KMS-11 (cell line): ENCODE data around the gene ABCC2.

Experiments used
- H2AFZ ChIP-seq: fragments of 200-600 bp; sonication (generic); 2 replicates; pipeline ENCODE4 v1.6.1; 2016; ENCODE audit warnings: antibody characterized with exemption, mixed run types, low read depth
- H3K27ac ChIP-seq: fragments of 200-600 bp; sonication (generic); 2 replicates; pipeline ENCODE4 v1.6.1; 2016; ENCODE audit warnings: mild to moderate bottlenecking, mixed run types
- H3K27me3 ChIP-seq: fragments of 200-600 bp; sonication (generic); 2 replicates; pipeline ENCODE4 v1.6.1; 2017; ENCODE audit warnings: mild to moderate bottlenecking, low read depth, mixed run types, moderate library complexity; ENCODE audit not compliant: insufficient read depth
- H3K36me3 ChIP-seq: fragments of 200-600 bp; sonication (generic); 2 replicates; pipeline ENCODE4 v1.6.1; 2017; ENCODE audit warnings: mild to moderate bottlenecking, mixed run types; ENCODE audit not compliant: insufficient read depth
- H3K4me1 ChIP-seq: fragments of 200-600 bp; sonication (generic); 2 replicates; pipeline ENCODE4 v1.6.1; 2016; ENCODE audit warnings: mild to moderate bottlenecking, low read depth, mixed run types; ENCODE audit not compliant: poor library complexity, severe bottlenecking
- H3K4me2 ChIP-seq: fragments of 200-600 bp; sonication (generic); 2 replicates; pipeline ENCODE4 v1.7.0; 2016; ENCODE audit warnings: mild to moderate bottlenecking, mixed run types
- H3K4me3 ChIP-seq: fragments of 200-600 bp; sonication (generic); IDR thresholded peaks from 2 replicates; pipeline ENCODE4 v1.6.1; 2017; ENCODE audit warnings: low read depth, low read length, mixed read lengths; ENCODE audit not compliant: insufficient read depth
- H3K79me2 ChIP-seq: fragments of 200-600 bp; sonication (generic); 2 replicates; pipeline ENCODE4 v1.6.1; 2016; ENCODE audit warnings: low read depth, mixed run types; ENCODE audit not compliant: insufficient read depth
- H3K9ac ChIP-seq: fragments of 200-600 bp; sonication (generic); 2 replicates; pipeline ENCODE4 v1.6.1; 2016; ENCODE audit warnings: mild to moderate bottlenecking, mixed run types
- H4K20me1 ChIP-seq: fragments of 200-600 bp; sonication (generic); 2 replicates; pipeline ENCODE4 v1.6.1; 2016; ENCODE audit warnings: mild to moderate bottlenecking, mixed run types; ENCODE audit not compliant: insufficient read depth
- TF ChIP-seq, protein P1 (sequence below): fragments of 200-600 bp; sonication (generic); conservative IDR thresholded peaks from 2 replicates; pipeline ENCODE4 v1.6.1; 2017; ENCODE audit warnings: low read depth, mild to moderate bottlenecking, antibody characterized with exemption, low read length, moderate library complexity, mixed read lengths

Gene ABCC2

GRCh38 chr10:99845837-99846382, 63.5 kb downstream of the ABCC2 start:
- Histone ChIP-seq H3K4me2 (no peak overlapping the region), H3K79me2 (no peaks in the 10 kb centered on the region), H3K27me3 (no peaks in the 10 kb centered on the region), H3K9ac (no peak overlapping the region), H3K4me1 (no peaks in the 10 kb centered on the region), H3K36me3 (no peaks in the 10 kb centered on the region), H4K20me1 (no peaks in the 10 kb centered on the region), H2AFZ (no peak overlapping the region), H3K4me3 (no peak overlapping the region), H3K27ac (no peak overlapping the region)
- TF ChIP-seq, protein P1, sequence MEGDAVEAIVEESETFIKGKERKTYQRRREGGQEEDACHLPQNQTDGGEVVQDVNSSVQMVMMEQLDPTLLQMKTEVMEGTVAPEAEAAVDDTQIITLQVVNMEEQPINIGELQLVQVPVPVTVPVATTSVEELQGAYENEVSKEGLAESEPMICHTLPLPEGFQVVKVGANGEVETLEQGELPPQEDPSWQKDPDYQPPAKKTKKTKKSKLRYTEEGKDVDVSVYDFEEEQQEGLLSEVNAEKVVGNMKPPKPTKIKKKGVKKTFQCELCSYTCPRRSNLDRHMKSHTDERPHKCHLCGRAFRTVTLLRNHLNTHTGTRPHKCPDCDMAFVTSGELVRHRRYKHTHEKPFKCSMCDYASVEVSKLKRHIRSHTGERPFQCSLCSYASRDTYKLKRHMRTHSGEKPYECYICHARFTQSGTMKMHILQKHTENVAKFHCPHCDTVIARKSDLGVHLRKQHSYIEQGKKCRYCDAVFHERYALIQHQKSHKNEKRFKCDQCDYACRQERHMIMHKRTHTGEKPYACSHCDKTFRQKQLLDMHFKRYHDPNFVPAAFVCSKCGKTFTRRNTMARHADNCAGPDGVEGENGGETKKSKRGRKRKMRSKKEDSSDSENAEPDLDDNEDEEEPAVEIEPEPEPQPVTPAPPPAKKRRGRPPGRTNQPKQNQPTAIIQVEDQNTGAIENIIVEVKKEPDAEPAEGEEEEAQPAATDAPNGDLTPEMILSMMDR: peak; percentile 95

DNA sequence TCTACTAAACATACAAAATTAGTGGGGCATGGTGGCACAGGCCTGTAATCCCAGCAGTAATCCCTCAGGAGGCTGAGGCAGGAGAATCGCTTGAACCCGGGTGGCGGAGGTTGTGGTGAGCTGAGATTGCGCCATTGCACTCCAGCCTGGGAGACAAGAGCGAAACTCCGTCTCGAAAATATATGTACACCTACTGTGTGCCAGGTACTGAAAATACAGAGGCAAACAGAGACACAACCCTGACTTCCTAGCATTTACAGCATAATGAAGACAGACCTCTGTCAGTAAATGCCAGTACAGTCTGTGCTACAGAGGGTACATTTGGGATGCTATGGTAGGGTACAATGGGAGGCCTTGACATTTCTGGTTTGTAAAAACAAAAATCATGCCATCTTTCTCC, 66.6 kb downstream of the ABCC2 start:
- Histone ChIP-seq H3K9ac (no peak overlapping the region), H3K36me3 (no peaks in the 10 kb centered on the region), H3K4me1 (no peaks in the 10 kb centered on the region)

GRCh38 chr10:99849536-99849935, 67.1 kb downstream of the ABCC2 start:
- no peak overlapping the region for H3K27ac ChIP-seq
- no peak overlapping the region for H3K4me2 ChIP-seq
- H2AFZ ChIP-seq: no peak overlapping the region
- no peaks in the 10 kb centered on the region for H3K36me3 ChIP-seq
- TF ChIP-seq, protein P1: no peak
- no peaks in the 10 kb centered on the region for H3K27me3 ChIP-seq
- H3K4me3 ChIP-seq: no peak overlapping the region
- H3K4me1 ChIP-seq: no peaks in the 10 kb centered on the region
- no peaks in the 10 kb centered on the region for H3K79me2 ChIP-seq
- H4K20me1 ChIP-seq: no peaks in the 10 kb centered on the region
- no peak overlapping the region for H3K9ac ChIP-seq

More for the DNA sequence above, 66.6 kb downstream of the ABCC2 start:
- TF ChIP-seq, protein P1: no peak
- Histone ChIP-seq H3K79me2 (no peaks in the 10 kb centered on the region), H4K20me1 (no peaks in the 10 kb centered on the region), H3K27ac (no peak overlapping the region), H3K4me2 (no peak overlapping the region), H3K27me3 (no peaks in the 10 kb centered on the region), H3K4me3 (no peak overlapping the region), H2AFZ (no peak overlapping the region)

GRCh38 chr10:99850021-99850766, 67.8 kb downstream of the ABCC2 start:
- no peak overlapping the region for H2AFZ ChIP-seq
- no peaks in the 10 kb centered on the region for H3K4me1 ChIP-seq
- H3K79me2 ChIP-seq: no peaks in the 10 kb centered on the region
- H4K20me1 ChIP-seq: no peaks in the 10 kb centered on the region
- H3K9ac ChIP-seq: no peak overlapping the region
- H3K4me2 ChIP-seq: no peak overlapping the region
- TF ChIP-seq, protein P1: no peak
- H3K36me3 ChIP-seq: no peaks in the 10 kb centered on the region
- H3K4me3 ChIP-seq: no peak overlapping the region
- no peaks in the 10 kb centered on the region for H3K27me3 ChIP-seq
- no peak overlapping the region for H3K27ac ChIP-seq
